ENCODE results near the gene BMP3. TPM values are rescaled to one million over a fixed set of nuclear protein-coding genes. Genes with fewer than 3 reads are reported as not detected.
A peak's percentile ranks its signal among the peaks of the same experiment; 100 is the strongest.

The BMP3 gene
- total RNA-seq, 1 experiment from 2014 or later, result not detected

DNA sequence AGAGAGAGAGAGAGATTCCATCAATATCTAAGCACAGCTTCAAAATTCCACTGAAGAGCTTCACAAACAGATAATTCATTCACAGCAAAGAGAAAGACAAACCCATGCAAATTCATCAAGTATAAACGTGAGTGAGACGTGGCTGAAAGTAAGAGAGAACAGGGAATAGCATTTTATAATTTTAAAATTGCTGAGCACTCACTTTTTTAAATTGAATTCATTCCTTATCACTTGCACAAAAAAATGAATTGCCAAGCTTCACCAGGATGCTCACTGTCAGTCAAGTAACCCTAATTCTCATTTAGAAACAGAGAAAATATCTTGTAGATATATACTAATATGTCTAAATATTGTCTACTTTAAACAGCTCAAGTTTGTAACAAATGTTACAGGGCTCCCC, 40.5 kb downstream of the BMP3 start:
- no peaks in the 10 kb centered on the region for H3K27me3 ChIP-seq
- H3K4me3 ChIP-seq, result no peak overlapping the region
- H3K36me3 ChIP-seq, result no peaks in the 10 kb centered on the region
- no peak for DNase-seq
- H3K9me3 ChIP-seq, result no peaks in the 10 kb centered on the region

DNA sequence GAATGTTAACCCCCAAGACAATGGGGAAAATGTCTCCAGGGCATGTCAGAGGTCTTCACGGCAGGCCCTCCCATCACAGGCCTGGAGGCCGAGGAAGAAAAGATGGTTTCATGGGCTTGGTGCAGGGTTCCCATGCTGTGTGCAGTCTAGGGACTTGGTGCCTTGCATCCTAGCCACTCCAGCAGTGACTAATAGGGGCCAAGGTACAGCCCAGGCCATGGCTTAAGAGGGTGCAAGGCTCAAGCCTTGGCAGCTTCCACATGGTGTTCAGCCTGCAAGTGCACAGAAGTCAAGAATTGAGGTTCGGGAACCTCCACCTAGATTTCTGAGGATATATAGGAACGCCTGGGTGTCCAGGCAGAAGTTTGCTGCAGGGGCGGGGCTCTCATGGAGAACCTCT, 50.6 kb downstream of the BMP3 start:
- no peaks in the 10 kb centered on the region for H3K27me3 ChIP-seq
- no peaks in the 10 kb centered on the region for H3K36me3 ChIP-seq
- no peaks in the 10 kb centered on the region for H3K9me3 ChIP-seq
- DNase-seq, result no peak
- H3K4me3 ChIP-seq, result no peak overlapping the region

GRCh38 chr4:81084029-81084428, 53.5 kb downstream of the BMP3 start:
- peak; percentile 6 for DNase-seq
- H3K9me3 ChIP-seq, result no peaks in the 10 kb centered on the region
- H3K4me3 ChIP-seq, result no peak overlapping the region
- H3K27me3 ChIP-seq, result no peaks in the 10 kb centered on the region
- H3K36me3 ChIP-seq, result no peaks in the 10 kb centered on the region

GRCh38 chr4:81084634-81085033, 54.1 kb downstream of the BMP3 start:
- H3K9me3 ChIP-seq, result no peaks in the 10 kb centered on the region
- H3K36me3 ChIP-seq, result no peaks in the 10 kb centered on the region
- H3K4me3 ChIP-seq, result no peak overlapping the region
- H3K27me3 ChIP-seq, result no peaks in the 10 kb centered on the region
- no peak for DNase-seq

- H3K9me3 ChIP-seq, result no peaks in the 10 kb centered on the region
- no peak overlapping the region for H3K4me3 ChIP-seq
- no peaks in the 10 kb centered on the region for H3K27me3 ChIP-seq
- DNase-seq, result peak; percentile 41
- no peaks in the 10 kb centered on the region for H3K36me3 ChIP-seq
These were observed 54.8 kb downstream of the BMP3 start for GRCh38 chr4:81085291-81085690.

DNA sequence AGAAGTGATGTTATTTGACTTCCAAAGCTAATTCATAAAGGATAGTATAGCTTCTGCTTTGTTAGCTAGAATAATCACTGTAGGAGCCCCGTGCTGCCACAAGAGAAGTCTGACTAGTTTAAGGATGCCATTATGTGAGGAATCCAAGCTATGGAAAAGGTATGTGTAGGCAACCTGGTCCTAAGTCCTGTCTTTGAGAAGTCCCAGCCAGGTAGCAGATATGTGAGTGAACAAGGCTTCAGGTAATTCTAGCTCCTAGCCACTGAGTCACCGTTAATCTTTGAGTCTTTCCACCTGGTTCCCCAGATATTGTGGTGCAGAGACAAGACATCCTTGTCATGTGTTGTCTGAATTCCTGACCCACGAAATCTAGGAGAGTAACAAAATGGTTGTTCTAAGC, 55.5 kb downstream of the BMP3 start:
- Histone ChIP-seq H3K36me3 (no peaks in the 10 kb centered on the region), H3K9me3 (no peaks in the 10 kb centered on the region), H3K27me3 (no peaks in the 10 kb centered on the region), H3K4me3 (no peak overlapping the region)
- DNase-seq, result no peak

DNA sequence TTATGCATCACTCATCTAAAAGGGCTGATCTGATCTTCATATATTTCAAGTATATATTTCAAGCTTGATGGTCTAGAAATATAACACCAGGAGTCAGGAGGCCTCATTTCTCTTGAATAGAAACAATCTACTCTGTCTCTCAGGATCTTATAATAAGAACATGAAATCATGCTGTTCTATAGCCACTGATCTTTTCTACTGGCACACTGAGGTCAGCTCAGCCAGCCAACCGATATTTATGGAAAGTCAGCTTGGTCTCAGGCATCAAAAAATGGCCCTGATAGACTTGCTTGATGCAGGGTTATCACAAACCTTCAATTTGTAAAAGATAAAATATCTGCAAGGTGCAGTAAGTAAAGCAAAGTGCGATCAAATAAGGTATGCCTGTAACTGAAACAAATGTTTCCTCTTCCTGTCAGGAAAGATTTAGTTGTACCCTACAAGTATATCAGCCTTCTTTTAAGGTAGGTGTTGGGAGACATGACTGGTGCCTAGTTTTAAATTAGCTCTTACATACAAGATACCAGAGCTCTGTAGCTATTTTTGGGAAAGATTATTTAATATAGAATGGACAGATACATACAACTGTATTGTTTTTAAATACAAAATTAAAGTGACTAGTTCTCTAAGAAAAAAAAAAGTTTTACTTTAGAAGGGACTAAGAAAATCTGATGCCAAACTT, 63.4 kb downstream of the BMP3 start:
- Histone ChIP-seq H3K27me3 (no peaks in the 10 kb centered on the region), H3K9me3 (no peaks in the 10 kb centered on the region), H3K4me3 (no peak overlapping the region), H3K36me3 (no peaks in the 10 kb centered on the region)
- DNase-seq, result no peak

- H3K36me3 ChIP-seq, result no peaks in the 10 kb centered on the region
- no peaks in the 10 kb centered on the region for H3K27me3 ChIP-seq
- no peaks in the 10 kb centered on the region for H3K9me3 ChIP-seq
- DNase-seq, result no peak
- no peak overlapping the region for H3K4me3 ChIP-seq
These were observed 64.9 kb downstream of the BMP3 start for GRCh38 chr4:81095389-81095788.

- H3K27me3 ChIP-seq, result no peaks in the 10 kb centered on the region
- no peaks in the 10 kb centered on the region for H3K36me3 ChIP-seq
- no peak for DNase-seq
- no peak overlapping the region for H3K4me3 ChIP-seq
- no peaks in the 10 kb centered on the region for H3K9me3 ChIP-seq
These were observed 66.1 kb downstream of the BMP3 start for GRCh38 chr4:81096566-81096965.

DNA sequence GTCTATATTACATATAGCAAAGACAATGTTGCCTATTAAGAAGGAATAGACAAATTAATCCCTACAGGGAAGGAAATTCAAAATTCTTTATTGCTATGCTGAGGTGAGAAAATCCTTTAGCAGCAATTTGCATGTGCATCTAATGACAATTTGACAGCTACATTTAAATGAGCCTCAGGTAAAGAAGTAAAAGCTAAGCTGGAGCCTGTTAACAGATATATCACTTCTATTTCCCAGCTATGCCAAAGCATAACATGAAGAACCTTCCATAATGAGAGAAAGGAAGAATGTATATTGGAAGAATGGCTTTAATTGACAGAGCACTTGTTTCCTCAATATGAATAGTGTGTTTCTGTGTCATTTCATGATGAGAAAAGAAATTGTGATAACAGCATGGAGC, 71.6 kb downstream of the BMP3 start:
- no peaks in the 10 kb centered on the region for H3K27me3 ChIP-seq
- H3K9me3 ChIP-seq, result no peaks in the 10 kb centered on the region
- no peak overlapping the region for H3K4me3 ChIP-seq
- no peaks in the 10 kb centered on the region for H3K36me3 ChIP-seq
- DNase-seq, result no peak

DNA sequence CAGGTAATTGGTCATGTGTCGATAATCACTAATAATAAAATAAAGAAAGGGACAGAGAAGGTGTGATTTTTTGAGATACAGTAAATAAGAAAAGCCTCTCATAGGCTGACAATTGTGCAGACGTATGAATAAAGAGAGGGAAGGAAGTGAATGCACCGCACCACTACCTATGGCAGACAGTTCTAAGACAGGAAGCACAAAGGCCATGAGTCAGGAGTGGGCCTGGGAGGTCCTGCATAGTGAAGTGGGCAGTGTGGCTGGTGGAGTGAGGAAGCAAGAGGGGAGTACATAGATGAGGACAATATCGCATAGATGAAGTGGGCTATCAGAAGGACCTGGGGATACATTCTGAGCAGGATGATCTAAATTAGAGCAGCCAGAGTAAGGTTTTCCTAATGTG, 75.6 kb downstream of the BMP3 start:
- H3K27me3 ChIP-seq, result no peaks in the 10 kb centered on the region
- H3K9me3 ChIP-seq, result no peaks in the 10 kb centered on the region
- no peak for DNase-seq
- no peaks in the 10 kb centered on the region for H3K36me3 ChIP-seq
- H3K4me3 ChIP-seq, result no peak overlapping the region

Other genes with a start within 250 kb of the BMP3 start
- gene PRKG2, start 184.5 kb downstream of the BMP3 start, total RNA-seq (2014; rRNA removed; shearing (Covaris generic); ENCODE audit: low replicate concordance), result 2.0 and 2.1 TPM in 2 replicates

Data from MG63 (cell line).